HepG2 (cell line): ENCODE measurements around the gene HIPK4. TPM values are rescaled to one million over a fixed set of nuclear protein-coding genes. Genes with fewer than 3 reads are reported as not detected.

Source experiments
- BCLAF1 ChIP-seq: fragments of 450-650 bp; IDR thresholded peaks from 2 replicates; pipeline ENCODE4 v1.6.1; 2017; ENCODE audit warnings: mild to moderate bottlenecking
- ELF3 ChIP-seq: IDR thresholded peaks from 2 replicates; pipeline ENCODE4 v1.6.1; 2016; ENCODE audit warnings: missing genetic modification reagents, missing compliant biosample characterization
- ETV5 ChIP-seq: IDR thresholded peaks from 2 replicates; pipeline ENCODE4 v1.6.1; 2018; ENCODE audit warnings: missing biosample characterization, missing genetic modification reagents, inconsistent platforms, borderline replicate concordance
- FUBP1 ChIP-seq: sonication (generic); formaldehyde crosslinking; IDR thresholded peaks from 2 replicates; pipeline ENCODE4 v1.5.1; 2020; ENCODE audit warnings: missing genetic modification reagents, mild to moderate bottlenecking, borderline replicate concordance
- PRDM15 ChIP-seq: sonication (generic); formaldehyde crosslinking; IDR thresholded peaks from 2 replicates; pipeline ENCODE4 v1.4.0; 2020; ENCODE audit warnings: missing genetic modification reagents
- SIX1 ChIP-seq: sonication (generic); formaldehyde crosslinking; IDR thresholded peaks from 2 replicates; pipeline ENCODE4 v1.4.0; 2020; ENCODE audit warnings: missing genetic modification reagents, borderline replicate concordance
- TCF7 ChIP-seq: sonication (generic); IDR thresholded peaks from 2 replicates; pipeline ENCODE4 v1.6.1; 2016; ENCODE audit warnings: antibody characterized with exemption, low read depth
- ZBTB34 ChIP-seq: sonication (generic); formaldehyde crosslinking; IDR thresholded peaks from 2 replicates; pipeline ENCODE4 v1.8.0; 2022; ENCODE audit warnings: mild to moderate bottlenecking, missing genetic modification reagents
- ZNF18 ChIP-seq: sonication (generic); formaldehyde crosslinking; IDR thresholded peaks from 2 replicates; pipeline ENCODE4 v1.8.0; 2022; ENCODE audit warnings: mild to moderate bottlenecking, missing genetic modification reagents; ENCODE audit not compliant: insufficient replicate concordance
- ZNF720 ChIP-seq: sonication (generic); formaldehyde crosslinking; IDR thresholded peaks from 2 replicates; pipeline ENCODE4 v1.4.0; 2020; ENCODE audit warnings: missing genetic modification reagents
- ZXDC ChIP-seq: sonication (generic); formaldehyde crosslinking; IDR thresholded peaks from 2 replicates; pipeline ENCODE4 v1.5.0; 2020; ENCODE audit warnings: mild to moderate bottlenecking, missing genetic modification reagents
- polyA plus RNA-seq, 8 experiments: library from polyadenylated mRNA; depleted of rRNA in 3 of 8; stranded (reverse) in 7 of 8; unstranded in 1 of 8; fragments of >200 nt; fragmentation: Illumina TruSeq in 4 of 8; extraction: Trizol in 4 of 8; gene quantifications; 2 replicates each; pipeline versions ENCODE4 v1.2.1 to v1.2.3, GENCODE V29; 2011 to 2016; ENCODE audit warnings: low read depth in 4 of 8, missing spikeins in 1 of 8, mixed read lengths in 1 of 8; ENCODE audit not compliant: insufficient read depth in 1 of 8
- total RNA-seq, 5 experiments: library from RNA; depleted of rRNA; stranded (reverse); fragments of >200 nt; fragmentation: Illumina TruSeq; extraction: Trizol; gene quantifications; 2 replicates each; pipeline ENCODE4 v1.2.3, GENCODE V29; 2016; ENCODE audit warnings: low read depth in 1 of 5

Gene HIPK4
- total and polyA plus RNA-seq, 2 of the 13 experiments (the other 11 are each of a cell fraction or from before 2014, with no cell fraction given) = 0.03 TPM; not detected in 1

- 0 out of 2 replicates have a peak, but pooled peaks have one; percentile 10 for TF ChIP-seq ZXDC (CRISPR knock-in tag)
- no peak for TF ChIP-seq FUBP1
- peak; percentile 64 for TF ChIP-seq ELF3
- TF ChIP-seq ZBTB34 = peak; percentile 50; the same call in 1 of the 2 replicates
- peak; percentile 58; the same call in 1 of the 2 replicates for TF ChIP-seq PRDM15 (CRISPR knock-in tag)
- TF ChIP-seq ETV5 = peak; percentile 62; the same call in 1 of the 2 replicates
- 0 out of 2 replicates have a peak, but pooled peaks have one; percentile 3 for TF ChIP-seq SIX1
- no peak for TF ChIP-seq ZNF720 (CRISPR knock-in tag)
- no peak for TF ChIP-seq BCLAF1
- TF ChIP-seq ZNF18 = peak; percentile 91
- TF ChIP-seq TCF7 = no peak
Measured at GRCh38 chr19:40420766-40421765, 31.1 kb upstream of the HIPK4 start (continued).
